Cardiac muscle cell (in vitro differentiated cells and primary cell): Measurements from ENCODE around the gene DYDC2. TPM values are rescaled to one million over a fixed set of nuclear protein-coding genes. Genes with fewer than 3 reads are reported as not detected.

ENCODE experiments used
- DNase-seq, 2 donors: peaks; one replicate each; pipeline versions ENCODE4 v3.0.0 to v3.0.0-alpha.2; 2010 to 2017; ENCODE audit warnings: low read depth in 1 of 2, low spot score in 1 of 2
- H3K27ac ChIP-seq: fragments of 200-600 bp; sonication (generic); 2 replicates; pipeline ENCODE4 v1.5.1; 2016
- H3K27me3 ChIP-seq: fragments of 200-600 bp; sonication (generic); 2 replicates; pipeline ENCODE4 v1.6.0; 2016; ENCODE audit warnings: control low read depth
- H3K36me3 ChIP-seq: fragments of 200-600 bp; sonication (generic); 2 replicates; pipeline ENCODE4 v1.5.1; 2016; ENCODE audit warnings: control low read depth
- H3K4me1 ChIP-seq: fragments of 200-600 bp; sonication (generic); 2 replicates; pipeline ENCODE4 v1.8.1; 2017; ENCODE audit warnings: low read depth, mild to moderate bottlenecking, mixed run types
- H3K4me3 ChIP-seq: fragments of 200-600 bp; sonication (generic); 2 replicates; pipeline ENCODE4 v1.5.1; 2016; ENCODE audit warnings: mild to moderate bottlenecking
- H3K9me3 ChIP-seq: fragments of 200-600 bp; sonication (generic); 2 replicates; pipeline ENCODE4 v1.5.1; 2017; ENCODE audit warnings: low read depth, mild to moderate bottlenecking, control low read depth
- polyA plus RNA-seq: library from polyadenylated mRNA; unstranded; fragments of >200 nt; fragmentation: Nextera tagmentation; extraction: Ambion mirVana; gene quantifications from 2 replicates; pipeline ENCODE4 v1.2.1, GENCODE V29; 2016
- total RNA-seq: library from RNA; depleted of rRNA; stranded (reverse); fragments of >200 nt; gene quantifications from 2 replicates; pipeline ENCODE4 v1.2.3, GENCODE V29; 2016
- TF ChIP-seq, protein P1 (sequence below): IDR thresholded peaks from 2 replicates; pipeline ENCODE4 v1.5.1; 2012; ENCODE audit warnings: low read depth, mild to moderate bottlenecking, low read length

DYDC2 gene
- total and polyA plus RNA-seq, 2 experiments from 2014 or later: 0.62 TPM; not detected in 1

DNA sequence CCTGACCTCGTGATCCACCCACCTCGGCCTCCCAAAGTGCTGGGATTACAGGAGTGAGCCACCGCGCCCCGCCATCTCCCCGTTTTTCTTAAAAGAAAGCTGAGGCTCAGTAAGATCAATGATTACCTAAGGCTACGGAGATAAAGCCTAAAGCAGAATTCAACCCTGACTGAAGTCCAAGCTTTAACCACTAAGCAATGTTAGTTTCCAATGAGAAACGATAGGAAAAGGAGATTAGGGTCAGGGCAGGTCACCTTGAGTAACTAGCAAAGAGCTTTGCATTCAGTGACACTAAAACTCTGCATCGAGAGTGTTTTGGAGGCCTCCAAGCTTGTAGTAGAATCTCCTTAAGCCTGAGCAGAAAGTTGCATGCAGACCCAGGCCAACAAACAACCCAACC lies 34.2 kb downstream of the DYDC2 start:
- H3K36me3 ChIP-seq: no peaks in the 10 kb centered on the region
- no peaks in the 10 kb centered on the region for H3K9me3 ChIP-seq
- no peak overlapping the region for H3K27ac ChIP-seq
- TF ChIP-seq, protein P1, sequence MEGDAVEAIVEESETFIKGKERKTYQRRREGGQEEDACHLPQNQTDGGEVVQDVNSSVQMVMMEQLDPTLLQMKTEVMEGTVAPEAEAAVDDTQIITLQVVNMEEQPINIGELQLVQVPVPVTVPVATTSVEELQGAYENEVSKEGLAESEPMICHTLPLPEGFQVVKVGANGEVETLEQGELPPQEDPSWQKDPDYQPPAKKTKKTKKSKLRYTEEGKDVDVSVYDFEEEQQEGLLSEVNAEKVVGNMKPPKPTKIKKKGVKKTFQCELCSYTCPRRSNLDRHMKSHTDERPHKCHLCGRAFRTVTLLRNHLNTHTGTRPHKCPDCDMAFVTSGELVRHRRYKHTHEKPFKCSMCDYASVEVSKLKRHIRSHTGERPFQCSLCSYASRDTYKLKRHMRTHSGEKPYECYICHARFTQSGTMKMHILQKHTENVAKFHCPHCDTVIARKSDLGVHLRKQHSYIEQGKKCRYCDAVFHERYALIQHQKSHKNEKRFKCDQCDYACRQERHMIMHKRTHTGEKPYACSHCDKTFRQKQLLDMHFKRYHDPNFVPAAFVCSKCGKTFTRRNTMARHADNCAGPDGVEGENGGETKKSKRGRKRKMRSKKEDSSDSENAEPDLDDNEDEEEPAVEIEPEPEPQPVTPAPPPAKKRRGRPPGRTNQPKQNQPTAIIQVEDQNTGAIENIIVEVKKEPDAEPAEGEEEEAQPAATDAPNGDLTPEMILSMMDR: no peak
- no peak overlapping the region for H3K4me3 ChIP-seq
- H3K4me1 ChIP-seq: no peaks in the 10 kb centered on the region
- no peak for DNase-seq
- no peaks in the 10 kb centered on the region for H3K27me3 ChIP-seq

DNA sequence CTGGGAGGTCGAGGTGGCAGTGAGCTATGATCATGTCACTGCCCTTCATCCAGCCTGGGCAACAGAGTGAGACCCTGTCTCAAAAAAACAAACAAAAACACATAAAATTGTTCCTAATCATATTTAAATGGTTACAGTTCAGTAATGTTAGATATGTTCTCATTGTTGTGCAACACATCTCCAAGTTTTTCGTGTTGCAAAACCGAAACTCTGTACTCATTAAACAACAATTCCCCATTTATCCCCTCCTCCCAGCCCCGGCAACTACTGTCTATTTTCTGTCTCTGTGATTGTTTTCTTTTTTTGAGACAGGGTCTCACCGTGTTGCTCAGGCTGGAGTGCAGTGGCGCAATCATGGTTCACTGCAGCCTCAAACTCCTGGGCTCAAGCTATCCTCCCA lies 35.7 kb downstream of the DYDC2 start:
- H3K4me3 ChIP-seq: no peak overlapping the region
- no peaks in the 10 kb centered on the region for H3K9me3 ChIP-seq
- H3K27ac ChIP-seq: no peak overlapping the region
- H3K36me3 ChIP-seq: no peaks in the 10 kb centered on the region
- DNase-seq: peak in 1 of 2 donors; percentile 48
- no peaks in the 10 kb centered on the region for H3K27me3 ChIP-seq
- H3K4me1 ChIP-seq: no peaks in the 10 kb centered on the region
- TF ChIP-seq, protein P1: no peak

DNA sequence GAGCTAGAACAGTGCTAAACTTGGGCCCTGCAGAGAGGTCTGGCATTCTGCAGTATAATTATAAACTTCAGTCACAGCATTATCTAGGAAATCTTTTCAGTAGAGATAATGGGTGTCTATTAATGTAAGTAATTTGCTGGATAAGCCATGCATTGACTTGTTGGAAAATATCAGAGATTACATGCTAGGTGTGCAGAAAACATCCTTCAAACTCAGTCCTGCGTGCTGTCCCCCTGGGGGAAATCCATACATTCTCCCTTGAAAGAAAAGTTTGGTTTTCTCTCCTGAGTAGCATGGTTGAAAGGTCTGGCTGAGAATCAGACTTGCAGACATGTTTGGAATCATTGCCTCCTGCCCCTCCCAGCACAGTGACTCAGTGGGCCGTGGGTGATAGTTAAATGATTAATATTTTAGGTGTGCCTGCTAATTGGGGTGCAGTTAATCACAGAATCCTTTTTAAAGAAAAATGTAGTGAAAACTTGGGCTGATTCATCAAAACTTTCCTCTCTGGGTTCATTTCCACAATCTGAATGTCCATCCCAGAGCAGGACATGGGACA lies 37.9 kb downstream of the DYDC2 start:
- no peaks in the 10 kb centered on the region for H3K4me1 ChIP-seq
- H3K4me3 ChIP-seq: no peak overlapping the region
- no peaks in the 10 kb centered on the region for H3K27me3 ChIP-seq
- H3K9me3 ChIP-seq: no peaks in the 10 kb centered on the region
- H3K36me3 ChIP-seq: no peaks in the 10 kb centered on the region
- no peak for DNase-seq
- TF ChIP-seq, protein P1: no peak
- H3K27ac ChIP-seq: no peak overlapping the region

DNA sequence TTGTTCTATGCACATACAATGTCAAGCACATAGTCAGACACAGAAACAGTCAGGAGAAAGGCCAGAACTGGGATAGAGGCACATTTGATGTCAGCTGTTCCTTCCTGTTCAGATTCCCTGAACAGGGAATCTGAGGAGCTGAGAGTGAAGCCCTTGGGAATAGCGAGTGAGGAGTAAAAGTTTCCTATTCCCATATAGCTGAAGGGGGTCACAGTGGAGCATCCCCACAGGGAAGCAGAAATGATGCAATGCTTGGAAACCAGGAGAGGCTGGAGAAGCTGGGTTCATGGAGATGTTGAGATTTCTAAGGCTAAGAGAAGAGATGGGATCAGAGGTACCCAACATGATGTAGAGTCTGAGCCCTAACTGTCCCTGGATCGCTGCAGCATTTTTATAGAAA lies 40.4 kb downstream of the DYDC2 start:
- no peak for DNase-seq
- Histone ChIP-seq H3K27ac (no peak overlapping the region), H3K4me1 (no peaks in the 10 kb centered on the region), H3K27me3 (no peaks in the 10 kb centered on the region), H3K4me3 (no peak overlapping the region), H3K36me3 (no peaks in the 10 kb centered on the region), H3K9me3 (no peaks in the 10 kb centered on the region)
- TF ChIP-seq, protein P1: no peak

DNA sequence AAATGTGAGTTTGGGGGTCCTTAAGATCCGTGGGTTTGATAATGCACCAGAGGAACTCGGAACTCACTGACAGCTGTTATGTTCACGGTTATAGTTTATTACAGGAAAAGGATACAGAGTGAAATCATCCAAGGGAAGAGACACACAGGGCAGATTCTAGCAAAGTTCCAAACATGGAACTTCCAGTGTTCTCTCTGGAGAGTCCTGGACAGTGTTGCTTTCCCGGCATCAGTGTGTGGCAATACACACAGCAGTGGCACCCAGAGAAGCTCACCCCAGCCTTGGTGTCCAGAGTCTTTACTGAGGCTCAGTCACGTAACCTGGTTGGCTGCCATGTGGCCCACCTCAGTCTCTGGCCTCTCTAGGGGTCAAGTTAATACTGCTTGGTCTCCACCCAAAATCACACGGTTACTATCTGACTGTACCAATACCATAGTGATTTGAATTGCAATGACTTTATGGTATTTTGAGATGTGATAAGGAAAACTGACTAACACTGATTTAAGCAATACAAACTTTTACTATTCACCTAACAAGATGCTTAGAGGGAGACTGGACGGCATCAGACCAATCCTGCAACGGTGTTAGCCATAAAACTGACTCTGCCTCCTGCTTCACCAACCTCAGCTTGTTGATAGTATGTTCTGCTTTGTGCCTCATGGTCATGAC lies 43.7 kb downstream of the DYDC2 start:
- TF ChIP-seq, protein P1: no peak

More for the DNA sequence above, 43.7 kb downstream of the DYDC2 start:
- H3K27ac ChIP-seq: no peak overlapping the region
- no peaks in the 10 kb centered on the region for H3K4me1 ChIP-seq
- H3K4me3 ChIP-seq: no peak overlapping the region
- H3K36me3 ChIP-seq: no peaks in the 10 kb centered on the region
- no peaks in the 10 kb centered on the region for H3K27me3 ChIP-seq
- no peak for DNase-seq
- no peaks in the 10 kb centered on the region for H3K9me3 ChIP-seq
